SW 1271 (cell line): ENCODE measurements around the gene VPREB1.
"Not testable (repeated sequence)": the region's sequence is repeated elsewhere in the genome, so short reads cannot be mapped to it uniquely, and the experiment has no call there.

Experiments used
- DNase-seq, 2 experiments: peaks; one replicate each; lab custom pipeline; 2025; lab: John Stamatoyannopoulos, UW

VPREB1 gene, protein sequence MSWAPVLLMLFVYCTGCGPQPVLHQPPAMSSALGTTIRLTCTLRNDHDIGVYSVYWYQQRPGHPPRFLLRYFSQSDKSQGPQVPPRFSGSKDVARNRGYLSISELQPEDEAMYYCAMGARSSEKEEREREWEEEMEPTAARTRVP

DNA sequence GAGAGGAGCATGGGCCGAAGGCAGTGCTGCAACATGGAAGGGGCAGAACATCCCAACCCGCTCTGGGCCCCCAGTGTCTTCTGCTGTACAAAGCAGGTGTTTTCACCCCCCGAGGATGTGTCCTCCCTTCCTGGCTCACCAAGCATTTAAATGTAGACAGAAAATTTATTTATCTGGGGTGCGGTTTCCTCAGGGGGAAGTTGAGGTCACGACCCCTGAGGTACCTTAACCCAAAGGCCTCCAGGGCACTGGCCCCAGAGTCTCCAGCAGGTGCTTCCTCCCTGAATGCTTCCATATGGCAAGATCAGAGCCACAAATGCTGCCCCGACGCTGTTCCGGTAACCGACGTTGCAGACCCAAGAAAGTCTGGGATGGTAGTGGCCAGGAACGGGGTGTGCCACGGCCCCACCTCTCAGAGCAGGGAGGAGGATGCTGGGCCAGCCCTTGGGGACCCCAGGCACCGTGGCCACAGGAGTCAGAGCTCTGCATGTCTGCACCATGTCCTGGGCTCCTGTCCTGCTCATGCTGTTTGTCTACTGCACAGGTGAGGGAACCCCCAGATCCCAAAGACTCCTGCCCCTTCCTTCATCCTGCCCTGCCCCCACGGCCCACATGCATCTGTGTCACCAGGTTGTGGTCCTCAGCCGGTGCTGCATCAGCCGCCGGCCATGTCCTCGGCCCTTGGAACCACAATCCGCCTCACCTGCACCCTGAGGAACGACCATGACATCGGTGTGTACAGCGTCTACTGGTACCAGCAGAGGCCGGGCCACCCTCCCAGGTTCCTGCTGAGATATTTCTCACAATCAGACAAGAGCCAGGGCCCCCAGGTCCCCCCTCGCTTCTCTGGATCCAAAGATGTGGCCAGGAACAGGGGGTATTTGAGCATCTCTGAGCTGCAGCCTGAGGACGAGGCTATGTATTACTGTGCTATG lies at the start of gene VPREB1:
TSS of gene VPREB1 (plus strand) at position 471 of the 935 bp plus-strand sequence. CDS start at position 499, 28 bp downstream.
- no peak for DNase-seq

DNA sequence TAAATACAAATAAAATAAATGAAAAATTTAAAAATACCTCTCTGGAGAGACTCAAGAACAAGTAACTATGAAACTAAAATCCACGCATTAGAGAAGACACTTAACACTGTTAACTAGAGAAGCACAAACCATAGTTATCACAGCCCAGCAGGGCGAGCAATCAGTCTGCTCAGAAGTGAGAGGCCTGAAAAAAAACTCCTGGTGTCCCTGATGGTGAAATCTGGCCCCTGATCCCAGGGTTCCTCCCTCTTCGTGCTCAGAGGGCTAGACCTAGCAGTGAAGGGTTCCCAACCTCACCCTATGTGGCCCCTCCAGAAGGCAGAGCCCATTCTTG lies 49.7 kb upstream of the VPREB1 start:
- no peak for DNase-seq

DNA sequence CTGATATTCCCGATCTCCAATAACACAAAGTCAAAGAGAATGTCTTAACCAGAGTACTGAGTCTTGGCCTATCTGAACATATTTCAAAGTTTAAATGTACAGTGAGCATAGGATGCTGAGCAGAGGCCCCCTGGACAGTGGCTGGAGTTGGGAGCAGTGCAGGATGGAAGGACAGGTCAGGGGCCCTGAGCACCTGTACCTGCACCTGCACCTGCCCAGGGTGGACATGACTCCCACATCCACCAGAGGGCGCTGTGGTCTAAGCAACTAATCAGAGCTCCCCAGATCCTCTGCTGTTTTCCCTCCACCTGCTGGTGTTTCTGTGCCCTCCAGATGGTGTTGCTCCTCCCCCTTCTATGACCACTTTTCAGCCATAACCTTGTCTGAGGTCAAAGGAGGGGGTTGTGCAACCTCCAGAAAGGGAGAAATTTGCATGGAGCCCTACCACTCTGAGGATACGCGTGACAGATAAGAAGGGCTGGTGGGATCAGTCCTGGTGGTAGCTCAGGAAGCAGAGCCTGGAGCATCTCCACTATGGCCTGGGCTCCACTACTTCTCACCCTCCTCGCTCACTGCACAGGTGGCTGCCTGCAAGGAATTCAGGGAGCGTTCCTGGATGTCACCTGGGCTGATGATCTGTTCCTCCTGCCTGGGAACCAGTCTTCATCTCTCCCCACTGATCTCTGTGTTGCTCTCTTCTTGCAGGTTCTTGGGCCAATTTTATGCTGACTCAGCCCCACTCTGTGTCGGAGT lies 49.1 kb upstream of the VPREB1 start:
- DNase-seq, result peak; percentile 15 to 59

DNA sequence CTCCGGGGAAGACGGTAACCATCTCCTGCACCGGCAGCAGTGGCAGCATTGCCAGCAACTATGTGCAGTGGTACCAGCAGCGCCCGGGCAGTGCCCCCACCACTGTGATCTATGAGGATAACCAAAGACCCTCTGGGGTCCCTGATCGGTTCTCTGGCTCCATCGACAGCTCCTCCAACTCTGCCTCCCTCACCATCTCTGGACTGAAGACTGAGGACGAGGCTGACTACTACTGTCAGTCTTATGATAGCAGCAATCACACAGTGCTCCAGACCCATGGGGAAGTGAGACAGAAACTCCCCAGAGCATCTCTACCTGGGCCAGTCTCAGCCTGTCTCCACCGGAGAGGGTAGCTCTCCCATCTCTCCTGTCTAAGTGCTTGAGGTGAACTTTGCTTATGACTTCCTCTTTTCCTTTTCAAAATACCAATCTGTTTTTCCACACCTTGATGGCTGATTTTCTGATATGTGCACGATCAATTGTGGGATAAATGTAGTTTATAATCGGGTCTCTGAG lies 48.5 kb upstream of the VPREB1 start:
- no peak for DNase-seq

DNA sequence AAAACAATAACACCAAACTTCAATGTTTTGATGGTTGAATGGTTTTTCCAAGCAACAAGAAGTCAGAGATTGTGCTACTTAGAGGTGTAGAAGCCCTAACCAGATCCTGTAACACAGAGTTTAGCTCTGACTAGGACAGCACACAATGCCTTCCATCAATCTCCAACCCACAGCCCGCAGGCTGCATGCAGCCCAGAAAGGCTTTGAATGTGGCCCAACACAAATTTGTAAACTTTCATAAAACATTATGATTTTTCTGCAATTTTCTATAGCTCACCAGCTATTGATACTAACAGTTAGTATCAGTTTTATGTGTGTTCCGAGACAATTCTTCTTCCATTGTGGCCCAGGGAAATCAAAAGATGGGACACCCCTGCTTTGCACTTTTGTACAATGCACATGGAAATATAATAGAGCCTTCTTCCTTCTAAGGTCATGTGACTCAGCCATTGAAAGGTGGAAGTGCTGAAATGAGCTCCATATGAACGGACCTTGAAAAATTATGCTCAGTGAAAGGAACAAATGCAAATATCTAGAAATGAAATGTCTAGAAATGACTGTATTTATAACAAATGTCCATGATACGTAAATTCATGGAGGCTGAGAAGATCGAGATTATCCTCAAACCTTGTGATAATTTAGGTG lies 47.6 kb upstream of the VPREB1 start:
- DNase-seq, result no peak

DNA sequence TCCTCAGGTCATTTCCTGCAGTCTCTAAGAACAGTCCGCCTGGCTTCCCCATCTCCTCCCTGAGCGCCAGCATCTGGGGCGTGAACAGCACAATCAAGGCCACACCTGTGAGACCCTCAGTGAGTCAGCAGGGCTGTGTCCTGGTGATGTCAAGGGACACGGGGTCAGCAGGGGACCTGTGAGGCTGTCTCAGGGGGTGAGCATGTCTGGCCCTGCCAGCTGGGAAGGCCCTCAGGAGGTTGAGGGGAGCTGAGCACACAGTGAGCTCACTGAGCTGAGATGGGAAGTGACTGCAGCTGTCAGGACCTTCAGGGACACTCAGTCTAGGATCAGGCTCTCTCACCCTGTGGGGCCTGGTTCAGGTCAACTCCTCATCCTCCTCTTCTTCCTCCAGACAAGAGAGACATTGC lies 46.6 kb upstream of the VPREB1 start:
- no peak for DNase-seq

DNA sequence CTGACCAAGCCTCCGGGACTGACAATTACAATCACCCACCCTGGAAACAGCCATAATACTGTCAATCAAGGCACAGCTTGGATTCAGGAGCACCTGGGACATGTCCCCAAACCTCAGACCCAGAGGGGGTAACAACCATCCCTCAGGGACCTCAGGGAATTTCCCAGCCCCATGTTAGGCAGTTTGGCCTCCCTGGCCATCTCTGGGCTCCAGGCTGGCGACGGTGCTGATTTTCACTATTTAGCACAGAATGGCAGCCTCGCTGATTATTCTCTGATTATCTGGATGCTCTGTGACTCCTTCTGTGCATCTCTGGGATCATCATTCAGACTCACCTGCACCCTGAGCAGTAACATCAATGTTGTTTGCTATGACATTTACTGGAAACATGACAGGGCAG lies 45.8 kb upstream of the VPREB1 start:
- no peak for DNase-seq

DNA sequence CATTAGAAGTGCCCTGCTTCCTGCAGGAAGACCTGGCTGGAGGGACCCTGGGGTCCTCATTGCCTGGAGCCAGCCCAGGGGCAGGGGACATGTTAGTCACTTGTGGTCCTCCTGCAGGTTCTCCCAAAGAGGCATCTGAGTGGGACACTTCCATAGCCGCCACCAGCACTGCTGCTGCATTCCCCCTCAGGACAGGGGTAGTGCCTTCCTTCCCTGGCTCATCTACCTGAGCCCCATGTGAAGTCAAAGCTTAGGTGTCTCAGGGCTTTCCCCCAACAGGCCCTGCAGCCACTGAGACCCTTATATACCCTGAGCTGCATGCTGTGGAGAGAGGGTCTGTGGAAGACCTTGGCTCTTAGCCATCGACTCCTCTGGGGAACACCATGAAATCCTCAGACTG lies 45.0 kb upstream of the VPREB1 start:
- DNase-seq, result no peak

DNA sequence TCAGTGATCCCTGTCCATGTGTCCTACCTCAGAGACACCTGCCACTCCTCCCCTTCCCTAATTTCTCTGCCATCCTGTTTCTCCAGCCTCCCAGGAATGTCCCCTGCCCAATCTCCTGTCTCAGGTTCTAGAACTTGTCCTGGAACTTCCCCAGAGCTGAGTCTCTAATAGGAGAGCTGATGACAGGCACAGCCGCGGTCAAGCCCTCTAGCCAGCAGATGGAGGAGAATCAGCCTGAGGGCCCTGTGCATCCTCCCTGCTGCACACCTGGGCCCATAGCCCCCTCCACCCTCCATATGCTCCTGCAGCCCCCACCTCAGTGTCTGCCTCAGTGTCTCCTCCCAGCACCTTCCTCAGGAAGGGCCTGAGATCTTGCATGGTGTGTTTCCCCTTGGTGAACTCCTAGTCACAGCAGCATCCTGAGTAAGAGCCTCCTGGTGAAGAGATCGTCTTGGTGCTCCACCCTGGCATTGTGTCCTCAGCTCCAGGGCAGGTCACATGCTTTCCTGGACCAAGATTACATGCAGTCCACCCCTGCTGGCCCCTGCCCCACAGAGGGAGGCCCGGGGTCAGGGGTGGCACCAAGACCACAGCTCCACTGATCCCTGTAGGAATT lies 43.9 kb upstream of the VPREB1 start:
- no peak for DNase-seq

DNA sequence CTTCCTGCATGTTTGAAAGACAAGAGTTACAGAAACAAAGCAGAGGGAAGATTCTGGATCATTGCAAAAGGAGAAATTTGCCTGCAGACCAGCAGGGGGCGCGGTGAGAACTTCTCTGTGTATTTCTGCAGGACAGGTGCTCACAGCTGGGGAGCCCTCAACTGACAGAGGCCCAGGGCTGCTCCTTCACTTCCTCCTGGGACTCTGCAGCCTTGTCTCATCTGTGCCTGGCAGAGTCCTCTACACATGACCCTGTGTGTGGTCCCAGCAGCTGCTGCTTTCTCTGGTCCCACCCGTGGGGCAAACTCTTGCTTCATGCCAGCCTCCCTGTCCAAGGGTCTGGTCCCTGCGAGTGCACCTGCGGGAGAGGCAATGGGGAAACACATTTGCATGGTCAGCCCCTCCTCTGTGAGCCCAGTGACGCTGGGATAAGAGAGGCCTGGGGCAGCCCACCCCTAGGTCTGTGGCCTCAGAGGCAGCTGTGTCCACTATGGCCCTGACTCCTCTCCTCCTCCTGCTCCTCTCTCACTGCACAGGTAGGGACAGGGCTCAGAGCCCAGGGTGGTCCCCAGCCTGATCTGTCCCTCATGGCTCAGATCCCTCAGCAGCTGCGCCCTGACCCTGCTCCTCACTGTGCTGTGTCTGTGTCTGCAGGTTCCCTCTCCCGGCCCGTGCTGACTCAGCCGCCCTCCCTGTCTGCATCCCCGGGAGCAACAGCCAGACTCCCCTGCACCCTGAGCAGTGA lies 43.2 kb upstream of the VPREB1 start:
- no peak for DNase-seq

DNA sequence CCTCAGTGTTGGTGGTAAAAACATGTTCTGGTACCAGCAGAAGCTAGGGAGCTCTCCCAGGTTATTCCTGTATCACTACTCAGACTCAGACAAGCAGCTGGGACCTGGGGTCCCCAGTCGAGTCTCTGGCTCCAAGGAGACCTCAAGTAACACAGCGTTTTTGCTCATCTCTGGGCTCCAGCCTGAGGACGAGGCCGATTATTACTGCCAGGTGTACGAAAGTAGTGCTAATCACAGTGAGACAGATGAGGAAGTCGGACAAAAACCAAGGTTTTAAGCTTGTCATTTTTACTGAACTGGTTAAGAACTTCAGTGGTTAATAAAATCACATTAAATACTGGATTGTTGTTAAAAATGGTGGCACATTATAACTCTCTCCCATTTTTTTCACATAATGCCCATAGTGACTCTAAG lies 42.6 kb upstream of the VPREB1 start:
- no peak for DNase-seq

DNA sequence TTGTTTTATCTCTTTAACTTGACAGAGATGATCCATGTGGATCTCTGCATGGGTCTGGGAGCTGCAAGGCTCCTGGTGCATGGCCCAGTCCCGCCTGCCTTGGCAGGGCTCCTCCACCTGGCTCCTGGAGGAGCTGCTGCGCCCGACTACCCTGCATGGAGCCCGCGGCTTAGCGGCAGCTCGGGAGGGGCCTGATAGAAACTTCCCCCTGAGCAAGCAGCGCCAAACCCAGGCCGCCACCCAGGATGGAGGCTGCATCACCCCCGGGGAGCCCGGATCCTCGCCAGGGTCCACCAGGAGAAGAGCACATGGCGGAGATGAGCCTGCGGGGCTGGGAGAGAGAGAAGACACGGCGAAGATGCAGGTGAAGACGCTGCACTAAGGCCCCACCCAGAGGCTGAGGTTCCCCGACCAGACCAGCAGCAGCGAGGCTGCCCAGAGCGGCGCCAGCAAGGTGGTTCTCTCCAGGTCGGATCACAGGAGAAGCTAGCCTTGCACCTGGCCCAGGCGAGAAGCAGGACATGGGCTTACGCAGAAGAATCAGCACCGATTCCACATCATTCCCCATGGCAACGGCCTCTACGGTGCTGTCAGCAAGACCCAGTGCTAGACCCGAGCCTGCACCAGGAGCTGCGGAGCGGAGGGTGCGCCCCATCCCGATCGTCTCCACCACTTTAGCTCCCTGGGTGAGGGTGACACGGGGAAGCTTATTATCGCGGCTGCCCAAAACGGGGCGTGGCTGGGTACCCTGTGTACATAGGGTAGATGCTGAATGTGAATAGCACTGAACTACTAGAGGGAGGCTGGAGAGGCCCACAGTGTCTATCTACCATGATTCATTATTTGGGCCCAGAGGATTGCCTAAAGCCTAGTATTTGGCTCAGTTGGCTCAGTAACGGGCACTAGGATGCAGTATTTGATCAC lies 41.3 kb upstream of the VPREB1 start:
- no peak for DNase-seq

DNA sequence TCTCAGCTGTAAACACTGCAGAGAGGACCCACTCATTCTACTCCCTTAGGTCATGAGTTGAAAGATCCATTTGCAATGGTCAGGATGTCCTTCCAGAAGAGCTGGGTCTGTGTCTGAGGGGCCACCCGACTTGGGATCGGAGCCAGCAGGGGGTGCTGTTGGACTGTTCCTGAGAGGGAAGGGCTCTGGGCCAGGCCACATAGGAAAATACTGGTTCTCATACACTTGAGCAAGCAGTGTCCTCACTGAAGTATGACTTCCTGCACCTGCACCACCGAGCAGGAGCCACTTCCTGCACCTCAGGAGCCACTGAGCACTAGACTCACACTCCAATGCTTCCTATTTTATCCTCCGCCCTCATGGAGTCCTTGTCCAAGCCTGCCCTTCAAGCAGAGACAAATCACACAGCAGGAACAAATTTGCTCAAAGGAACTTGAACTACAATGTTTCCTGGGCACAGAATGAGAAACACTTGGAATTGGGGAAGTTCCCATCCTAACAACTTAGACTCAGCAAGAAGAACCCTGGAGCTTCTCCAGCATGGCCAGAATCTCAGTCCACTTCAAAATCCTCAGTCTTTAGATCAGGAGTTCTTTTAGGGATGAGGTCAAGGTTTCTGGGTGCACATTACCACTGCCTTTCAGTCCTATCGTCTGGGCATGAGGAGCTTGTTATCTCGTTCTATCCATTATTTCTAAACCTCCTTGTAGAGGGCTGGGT lies 36.6 kb upstream of the VPREB1 start:
- peak in 1 of 2 experiments; percentile 44 for DNase-seq

DNA sequence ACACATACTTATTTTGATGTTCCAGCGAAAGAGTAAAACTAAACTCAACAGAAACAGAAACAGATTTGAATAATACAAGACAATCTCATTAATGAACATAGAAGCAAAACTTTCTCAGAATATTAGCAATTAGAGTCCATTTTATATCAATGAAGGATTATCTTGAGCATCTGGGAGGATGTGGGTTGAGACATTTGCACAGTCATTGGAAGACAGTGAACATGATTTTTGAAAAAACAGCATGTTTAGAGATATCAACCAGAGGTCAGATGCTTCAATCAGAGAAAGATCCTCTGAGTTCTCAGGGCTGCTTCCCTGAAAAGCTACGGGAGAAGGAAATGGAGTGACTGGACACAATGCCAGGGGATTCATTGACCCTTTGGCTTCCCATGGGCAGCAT lies 35.9 kb upstream of the VPREB1 start:
- DNase-seq, result no peak

DNA sequence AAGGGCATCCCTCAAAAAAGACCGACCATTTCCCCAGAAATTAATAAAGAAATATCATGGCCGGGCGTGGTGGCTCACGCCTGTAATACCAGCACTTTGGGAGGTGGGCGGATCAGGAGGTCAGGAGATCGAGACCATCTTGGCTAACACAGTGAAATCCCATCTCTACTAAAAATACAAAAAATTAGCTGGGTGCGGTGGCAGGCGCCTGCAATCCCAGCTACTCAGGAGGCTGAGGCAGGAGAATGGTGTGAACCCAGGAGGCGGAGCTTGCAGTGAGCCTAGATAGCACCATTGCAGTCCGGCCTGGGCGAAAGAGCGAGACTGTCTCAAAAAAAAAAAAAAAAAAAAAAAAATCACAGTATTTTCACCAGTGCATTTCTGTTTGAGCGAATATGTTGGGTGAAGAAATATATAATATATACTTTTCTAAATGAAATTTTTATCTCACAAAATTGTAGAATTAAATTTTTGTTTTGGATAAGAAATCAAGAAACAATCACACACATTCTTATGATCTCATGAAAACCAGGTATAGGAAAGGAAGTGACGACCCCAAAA lies 35.4 kb upstream of the VPREB1 start:
- not testable (repeated sequence) for DNase-seq

DNA sequence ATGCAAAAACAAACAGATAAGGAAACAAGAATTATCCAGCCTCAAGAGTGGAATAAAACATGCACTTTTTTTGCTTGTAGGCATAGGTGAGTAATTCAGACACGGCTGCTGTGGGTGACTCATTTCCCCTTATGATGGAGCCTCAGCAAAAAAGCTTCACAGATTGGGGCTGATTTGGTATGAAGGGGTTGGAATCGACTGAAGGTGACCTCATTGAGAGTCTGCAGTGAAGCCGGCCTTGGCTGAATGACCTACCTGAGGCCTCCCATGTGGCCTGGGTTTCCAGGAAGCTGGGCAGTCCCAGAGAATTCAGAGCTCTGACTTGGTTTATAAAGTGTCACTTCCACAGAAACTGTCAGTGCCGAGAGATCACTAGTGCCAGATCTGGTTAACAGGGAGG lies 34.2 kb upstream of the VPREB1 start:
- peak in 1 of 2 experiments; percentile 50 for DNase-seq

DNA sequence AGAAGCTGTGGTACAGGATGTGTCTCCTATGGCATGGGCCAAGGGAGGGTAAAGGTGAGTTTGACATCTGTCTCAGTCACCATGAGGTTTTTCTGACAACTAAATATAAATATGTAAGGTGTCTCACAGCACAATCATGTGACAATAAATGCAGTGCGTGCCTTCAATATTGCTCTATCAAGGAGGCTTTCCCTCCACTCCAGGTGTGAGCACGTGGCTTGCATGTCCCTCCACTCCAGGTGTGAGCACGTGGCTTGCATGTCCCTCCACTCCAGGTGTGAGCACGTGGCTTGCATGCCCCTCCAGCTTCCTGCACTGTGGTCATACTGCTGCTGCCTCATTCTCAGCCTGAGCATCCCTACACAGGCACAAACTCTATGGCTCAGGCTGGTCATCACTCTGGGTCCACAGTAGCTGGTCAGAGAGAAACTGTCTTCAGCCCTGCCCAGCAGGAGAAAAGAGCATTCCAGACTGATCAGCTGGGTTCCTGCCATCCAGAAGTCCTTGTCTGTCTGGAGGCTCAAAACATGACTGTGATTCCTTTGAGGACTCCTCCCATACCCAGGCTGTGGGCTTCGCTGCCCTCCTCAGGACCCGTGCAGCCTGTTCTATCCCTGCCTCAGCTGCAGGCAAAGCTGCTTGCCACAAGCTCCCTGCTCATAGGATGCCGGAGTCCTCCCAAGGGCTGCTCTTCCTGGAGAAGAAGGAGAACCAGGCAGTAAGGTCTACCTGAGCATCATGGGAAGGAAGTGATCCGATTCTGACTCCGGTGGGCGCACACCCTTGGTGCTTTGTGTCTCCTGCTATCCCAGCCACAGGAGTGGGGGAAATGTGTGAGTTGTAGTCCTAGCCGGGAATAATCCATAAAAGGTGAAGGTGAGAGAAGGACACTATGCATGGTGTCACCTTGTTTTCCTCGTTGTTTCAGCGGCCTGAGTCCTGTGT lies 33.4 kb upstream of the VPREB1 start:
- no peak for DNase-seq

DNA sequence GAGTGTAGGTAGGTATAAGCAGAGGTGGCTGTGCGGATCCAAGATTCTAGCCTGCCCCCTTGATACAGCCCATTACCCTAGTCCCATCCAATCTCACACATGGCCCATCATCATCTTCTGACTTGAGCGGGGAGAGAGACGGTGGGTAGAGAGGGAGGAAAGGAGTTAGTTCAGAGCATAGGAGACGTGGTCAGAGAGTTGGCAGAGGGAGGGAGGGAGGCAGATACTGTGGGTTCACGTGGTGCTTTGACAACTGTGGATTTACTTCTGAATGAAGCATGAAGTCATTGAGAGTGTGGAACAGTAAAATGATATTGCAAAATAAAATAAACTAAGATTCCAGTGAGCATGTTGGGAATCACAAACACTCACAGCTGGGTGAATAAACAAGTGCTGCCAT lies 31.4 kb upstream of the VPREB1 start:
- DNase-seq, result no peak
